SK-N-SH (cell line): ENCODE results near the gene XPA. TPM values are rescaled to one million over a fixed set of nuclear protein-coding genes. Genes with fewer than 3 reads are reported as not detected.

ENCODE experiments used
- CTCF ChIA-PET: fragments of 300-600, 350-600 bp; formaldehyde crosslinking; extraction: SDS; loops from one replicate; lab custom pipeline; 2021; lab: Yijun Ruan, JAX
- POLR2A ChIA-PET: fragments of 350-600 bp; sonication (Branson Sonifier 250); formaldehyde crosslinking; extraction: SDS; loops from one replicate; lab custom pipeline; 2020; ENCODE audit warnings: antibody characterized with exemption, inconsistent platforms; lab: Yijun Ruan, JAX
- DNase-seq: peaks from one replicate; pipeline ENCODE4 v3.0.0; 2012
- H2AFZ ChIP-seq: fragments of 200-600 bp; sonication (generic); 2 replicates; pipeline ENCODE4 v1.8.1; 2016; ENCODE audit warnings: antibody characterized with exemption, mild to moderate bottlenecking, low read depth
- H3F3A ChIP-seq: fragments of 200-600 bp; sonication (generic); replicated peaks from 2 replicates; pipeline ENCODE3; 2016; ENCODE audit warnings: antibody characterized with exemption, mild to moderate bottlenecking; ENCODE audit not compliant: insufficient read depth
- H3K27ac ChIP-seq, 2 experiments: fragments of 200-500 bp in 1 of 2; fragments of 200-600 bp in 1 of 2; sonication (Bioruptor generic) in 1 of 2; sonication (generic), shearing (Covaris generic) in 1 of 2; 2 replicates each; pipeline versions ENCODE4 v1.5.1 to v1.6.1; 2014 to 2016; ENCODE audit warnings: low read depth in 2 of 2, inconsistent platforms in 1 of 2, low read length in 1 of 2, mild to moderate bottlenecking in 1 of 2, mixed read lengths in 1 of 2
- H3K27me3 ChIP-seq: fragments of 200-600 bp; sonication (generic), shearing (Covaris generic); 2 replicates; pipeline ENCODE4 v1.6.1; 2016; ENCODE audit warnings: mixed run types; ENCODE audit not compliant: insufficient read depth
- H3K36me3 ChIP-seq, 2 experiments: fragments of 200-500 bp in 1 of 2; fragments of 200-600 bp in 1 of 2; sonication (Bioruptor generic) in 1 of 2; sonication (generic) in 1 of 2; replicated peaks in 1 of 2; 2 replicates each; pipeline versions ENCODE3 to v1.5.1; 2014 to 2016; ENCODE audit warnings: low read length in 1 of 2, mild to moderate bottlenecking in 1 of 2; ENCODE audit not compliant: insufficient read depth in 2 of 2, control insufficient read depth in 1 of 2
- H3K4me1 ChIP-seq, 2 experiments: fragments of 200-500 bp in 1 of 2; fragments of 200-600 bp in 1 of 2; sonication (Bioruptor generic) in 1 of 2; sonication (generic), shearing (Covaris generic) in 1 of 2; 2 replicates each; pipeline versions ENCODE4 v1.5.1 to v1.6.1; 2014 to 2016; ENCODE audit warnings: low read depth in 1 of 2, low read length in 1 of 2, mixed run types in 1 of 2; ENCODE audit not compliant: insufficient read depth in 2 of 2, control insufficient read depth in 1 of 2
- H3K4me2 ChIP-seq: fragments of 200-600 bp; sonication (generic), shearing (Covaris generic); 2 replicates; pipeline ENCODE4 v1.6.1; 2017; ENCODE audit warnings: mixed run types
- H3K4me3 ChIP-seq, 2 experiments: fragments of 200-500 bp in 1 of 2; fragments of 200-600 bp in 1 of 2; sonication (Bioruptor generic) in 1 of 2; sonication (generic), shearing (Covaris generic) in 1 of 2; 2 replicates each; pipeline versions ENCODE4 v1.5.1 to v1.8.1; 2014 to 2016; ENCODE audit warnings: low read depth in 2 of 2, inconsistent platforms in 1 of 2, low read length in 1 of 2, mild to moderate bottlenecking in 1 of 2, mixed read lengths in 1 of 2, moderate library complexity in 1 of 2
- H3K79me2 ChIP-seq: fragments of 200-600 bp; sonication (generic); 2 replicates; pipeline ENCODE4 v1.8.1; 2017; ENCODE audit warnings: mild to moderate bottlenecking; ENCODE audit not compliant: insufficient read depth
- H3K9ac ChIP-seq: fragments of 200-600 bp; sonication (generic); 2 replicates; pipeline ENCODE4 v1.6.1; 2017; ENCODE audit warnings: mixed run types
- H3K9me2 ChIP-seq: fragments of 200-600 bp; sonication (generic); 2 replicates; pipeline ENCODE4 v1.6.1; 2017; ENCODE audit warnings: mixed run types
- H3K9me3 ChIP-seq: fragments of 200-600 bp; sonication (generic); 2 replicates; pipeline ENCODE4 v1.6.1; 2017; ENCODE audit warnings: mixed run types, mild to moderate bottlenecking, moderate library complexity
- H4K20me1 ChIP-seq: fragments of 200-600 bp; sonication (generic); 2 replicates; pipeline ENCODE4 v1.6.1; 2017; ENCODE audit warnings: mild to moderate bottlenecking, mixed run types; ENCODE audit not compliant: insufficient read depth
- CHD2 ChIP-seq: fragments of 150-350 bp; IDR thresholded peaks from 2 replicates; pipeline ENCODE4 v1.6.1; 2018; ENCODE audit warnings: low read length; ENCODE audit not compliant: partially characterized antibody
- ELF1 ChIP-seq: IDR thresholded peaks from 2 replicates; pipeline ENCODE4 v1.4.0; 2012
- EP300 ChIP-seq, 2 experiments: IDR thresholded peaks; 2 replicates each; pipeline versions ENCODE4 v1.4.0 to v1.6.1; 2012; ENCODE audit warnings: borderline replicate concordance in 1 of 2, low read depth in 1 of 2, low read length in 1 of 2
- EZH2phosphoT487 ChIP-seq: fragments of 200-600 bp; sonication (generic); IDR thresholded peaks from 2 replicates; pipeline ENCODE4 v1.6.1; 2017; ENCODE audit warnings: low read depth, mixed run types, mild to moderate bottlenecking, antibody characterized with exemption, moderate library complexity, borderline replicate concordance
- FOXJ3 ChIP-seq: sonication (generic); formaldehyde crosslinking; IDR thresholded peaks from 2 replicates; pipeline ENCODE4 v1.5.1; 2020; ENCODE audit warnings: mild to moderate bottlenecking, missing genetic modification reagents
- FOXM1 ChIP-seq: IDR thresholded peaks from 2 replicates; pipeline ENCODE4 v1.4.0; 2012; ENCODE audit warnings: low read depth, mild to moderate bottlenecking
- GABPA ChIP-seq: IDR thresholded peaks from 2 replicates; pipeline ENCODE4 v1.4.0; 2012; ENCODE audit warnings: low read depth, mild to moderate bottlenecking
- GATA2 ChIP-seq: sonication (generic); formaldehyde crosslinking; IDR thresholded peaks from 2 replicates; pipeline ENCODE4 v1.5.0; 2020; ENCODE audit warnings: mild to moderate bottlenecking, missing genetic modification reagents
- JUND ChIP-seq: IDR thresholded peaks from 2 replicates; pipeline ENCODE4 v1.4.0; 2012
- MEF2A ChIP-seq: IDR thresholded peaks from 2 replicates; pipeline ENCODE4 v1.4.0; 2012; ENCODE audit warnings: low read depth, borderline replicate concordance
- MXI1 ChIP-seq: IDR thresholded peaks from 2 replicates; pipeline ENCODE4 v1.6.1; 2012; ENCODE audit warnings: mild to moderate bottlenecking, low read depth, low read length, improper control_type of control experiment
- NFIC ChIP-seq: IDR thresholded peaks from 2 replicates; pipeline ENCODE4 v1.4.0; 2012; ENCODE audit warnings: borderline replicate concordance
- NRF1 ChIP-seq: IDR thresholded peaks from 2 replicates; pipeline ENCODE4 v1.6.1; 2012; ENCODE audit warnings: low read depth, mild to moderate bottlenecking, low read length
- RFX5 ChIP-seq: IDR thresholded peaks from 2 replicates; pipeline ENCODE4 v1.6.1; 2012; ENCODE audit warnings: mild to moderate bottlenecking, improper control_type of control experiment, low read length
- RXRA ChIP-seq: IDR thresholded peaks from 2 replicates; pipeline ENCODE4 v1.4.0; 2012; ENCODE audit warnings: low read depth, mild to moderate bottlenecking, borderline replicate concordance
- SIN3A ChIP-seq: IDR thresholded peaks from 2 replicates; pipeline ENCODE4 v1.6.1; 2012; ENCODE audit warnings: low read depth, mild to moderate bottlenecking, low read length, moderate library complexity, borderline replicate concordance
- TCF12 ChIP-seq: IDR thresholded peaks from 2 replicates; pipeline ENCODE4 v1.4.0; 2012
- YY1 ChIP-seq: IDR thresholded peaks from 2 replicates; pipeline ENCODE4 v1.4.0; 2012; ENCODE audit warnings: low read depth, mild to moderate bottlenecking
- WGBS: methylation state at CpG from one replicate; pipeline ENCODE4 v1.1.6; 2017; ENCODE audit warnings: low lambda C conversion rate; 5-methylcytosine and 5-hydroxymethylcytosine counted together
- polyA plus RNA-seq, 3 experiments: library from polyadenylated mRNA; depleted of rRNA; stranded (reverse); fragments of >200 nt; gene quantifications; 2 replicates each; pipeline ENCODE4 v1.2.3, GENCODE V29; 2012
- TF ChIP-seq, protein P1 (sequence below): IDR thresholded peaks from 2 replicates; pipeline ENCODE4; 2012
- TF ChIP-seq, protein P2 (sequence below): fragments of 150-350 bp; IDR thresholded peaks from 2 replicates; pipeline ENCODE4 v1.6.1; 2016; ENCODE audit warnings: mild to moderate bottlenecking, low read depth, low read length
- TF ChIP-seq, protein P3 (sequence below): fragments of 150-350 bp; IDR thresholded peaks from 2 replicates; pipeline ENCODE4 v1.6.1; 2017; ENCODE audit warnings: antibody characterized with exemption, low read length, low read depth, borderline replicate concordance
- TF ChIP-seq, protein P4 (sequence below): IDR thresholded peaks from 2 replicates; pipeline ENCODE4 v1.6.1; 2012; ENCODE audit warnings: mild to moderate bottlenecking, low read depth, low read length, moderate library complexity

XPA gene
- polyA plus RNA-seq, 1 of the 3 experiments (the other 2 are of a cell fraction), result 3.3 TPM

DNA sequence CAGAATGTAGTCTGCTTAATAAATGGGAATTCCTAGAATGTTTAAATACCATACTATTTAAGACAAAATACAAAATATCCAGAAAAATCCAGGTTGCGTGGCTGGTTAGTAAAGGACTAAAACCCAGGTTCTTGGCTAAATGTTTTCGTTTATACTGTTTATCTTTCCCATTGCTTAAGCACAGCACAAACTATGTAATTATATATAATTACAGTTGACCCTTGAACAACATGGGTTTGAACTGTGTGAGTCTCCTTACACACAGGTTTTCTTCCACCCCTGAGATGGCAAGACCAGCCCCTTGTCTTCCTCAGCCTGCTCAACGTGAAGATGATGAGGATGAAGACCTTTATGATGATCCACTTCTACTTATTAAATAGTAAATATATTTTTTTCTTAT lies 24.7 kb downstream of the XPA start:
- CTCF ChIA-PET, result no interaction called here
- TF ChIP-seq EZH2phosphoT487 (no peak), GABPA (no peak), NFIC (no peak), TCF12 (no peak), MEF2A (no peak), NRF1 (no peak), GATA2 (CRISPR knock-in tag) (no peak), ELF1 (no peak), RFX5 (no peak)
- TF ChIP-seq, protein P1, sequence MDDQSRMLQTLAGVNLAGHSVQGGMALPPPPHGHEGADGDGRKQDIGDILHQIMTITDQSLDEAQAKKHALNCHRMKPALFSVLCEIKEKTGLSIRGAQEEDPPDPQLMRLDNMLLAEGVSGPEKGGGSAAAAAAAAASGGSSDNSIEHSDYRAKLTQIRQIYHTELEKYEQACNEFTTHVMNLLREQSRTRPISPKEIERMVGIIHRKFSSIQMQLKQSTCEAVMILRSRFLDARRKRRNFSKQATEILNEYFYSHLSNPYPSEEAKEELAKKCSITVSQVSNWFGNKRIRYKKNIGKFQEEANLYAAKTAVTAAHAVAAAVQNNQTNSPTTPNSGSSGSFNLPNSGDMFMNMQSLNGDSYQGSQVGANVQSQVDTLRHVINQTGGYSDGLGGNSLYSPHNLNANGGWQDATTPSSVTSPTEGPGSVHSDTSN, result no peak
- TF ChIP-seq, protein P2, sequence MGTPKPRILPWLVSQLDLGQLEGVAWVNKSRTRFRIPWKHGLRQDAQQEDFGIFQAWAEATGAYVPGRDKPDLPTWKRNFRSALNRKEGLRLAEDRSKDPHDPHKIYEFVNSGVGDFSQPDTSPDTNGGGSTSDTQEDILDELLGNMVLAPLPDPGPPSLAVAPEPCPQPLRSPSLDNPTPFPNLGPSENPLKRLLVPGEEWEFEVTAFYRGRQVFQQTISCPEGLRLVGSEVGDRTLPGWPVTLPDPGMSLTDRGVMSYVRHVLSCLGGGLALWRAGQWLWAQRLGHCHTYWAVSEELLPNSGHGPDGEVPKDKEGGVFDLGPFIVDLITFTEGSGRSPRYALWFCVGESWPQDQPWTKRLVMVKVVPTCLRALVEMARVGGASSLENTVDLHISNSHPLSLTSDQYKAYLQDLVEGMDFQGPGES, result no peak
- TF ChIP-seq, protein P3, sequence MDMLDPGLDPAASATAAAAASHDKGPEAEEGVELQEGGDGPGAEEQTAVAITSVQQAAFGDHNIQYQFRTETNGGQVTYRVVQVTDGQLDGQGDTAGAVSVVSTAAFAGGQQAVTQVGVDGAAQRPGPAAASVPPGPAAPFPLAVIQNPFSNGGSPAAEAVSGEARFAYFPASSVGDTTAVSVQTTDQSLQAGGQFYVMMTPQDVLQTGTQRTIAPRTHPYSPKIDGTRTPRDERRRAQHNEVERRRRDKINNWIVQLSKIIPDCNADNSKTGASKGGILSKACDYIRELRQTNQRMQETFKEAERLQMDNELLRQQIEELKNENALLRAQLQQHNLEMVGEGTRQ, result no peak
- TF ChIP-seq, all 33 proteins: peak for 0

DNA sequence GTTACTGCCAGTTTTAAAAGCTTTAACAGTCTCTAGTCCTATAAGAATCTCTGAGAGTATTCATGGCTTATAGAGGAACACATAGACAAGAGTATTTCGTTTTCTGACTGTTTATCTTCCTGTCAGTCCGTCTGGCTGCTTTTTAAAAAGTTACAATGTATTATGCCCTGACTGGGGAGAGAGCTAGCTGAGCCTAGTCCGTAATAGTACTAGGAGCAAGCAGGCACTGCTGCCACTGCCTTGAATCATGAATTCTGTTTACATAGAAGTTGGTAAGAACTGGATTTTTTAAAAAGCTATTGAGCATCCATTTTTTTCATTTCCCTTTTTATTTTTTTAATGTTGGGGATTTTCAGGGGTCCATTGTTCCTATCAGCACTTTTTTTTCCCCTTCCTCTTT lies 26.6 kb downstream of the XPA start:
- H3K4me3 ChIP-seq, result no peak overlapping the region
- H3K27me3 ChIP-seq, result no peaks in the 10 kb centered on the region
- H4K20me1 ChIP-seq, result no peaks in the 10 kb centered on the region
- H3K4me1 ChIP-seq, result no peaks in the 10 kb centered on the region
- H3K9ac ChIP-seq, result no peak overlapping the region
- H3K79me2 ChIP-seq, result no peaks in the 10 kb centered on the region; the same call in 1 of the 2 replicates
- H3K9me3 ChIP-seq, result no peaks in the 10 kb centered on the region
- H3K4me2 ChIP-seq, result no peak overlapping the region
- POLR2A ChIA-PET, result interaction anchor here (0.6 kb wide), 1 partner anchor 95 kb away, joined by 3 read pairs; no protein-coding TSS in a partner anchor
- CTCF ChIA-PET, result no interaction called here
- WGBS, result 91% methylated on average over 3 of the region's 3 CpGs
- peaks cover 83 to 96% of the 10 kb centered on the region in 2 experiments for H3K36me3 ChIP-seq
- H2AFZ ChIP-seq, result no peak overlapping the region
- DNase-seq, result no peak
- no peaks in the 10 kb centered on the region for H3K9me2 ChIP-seq
- no peak overlapping the region; a peak in 1 of 4 replicates for H3K27ac ChIP-seq
- H3F3A ChIP-seq, result peaks cover 14% of the 10 kb centered on the region
- TF ChIP-seq RXRA (no peak), CHD2 (no peak), MXI1 (no peak), FOXJ3 (CRISPR knock-in tag) (no peak), JUND (no peak), RFX5 (no peak), FOXM1 (no peak), YY1 (no peak), MEF2A (no peak), EP300 (IDR thresholded peaks at IDR 0.05; ENCODE audit: borderline replicate concordance in 1 of 2, low read depth in 1 of 2, low read length in 1 of 2) (no peak), SIN3A (no peak), NFIC (no peak), TCF12 (no peak)
- TF ChIP-seq, protein P3, result no peak
- TF ChIP-seq, protein P4, sequence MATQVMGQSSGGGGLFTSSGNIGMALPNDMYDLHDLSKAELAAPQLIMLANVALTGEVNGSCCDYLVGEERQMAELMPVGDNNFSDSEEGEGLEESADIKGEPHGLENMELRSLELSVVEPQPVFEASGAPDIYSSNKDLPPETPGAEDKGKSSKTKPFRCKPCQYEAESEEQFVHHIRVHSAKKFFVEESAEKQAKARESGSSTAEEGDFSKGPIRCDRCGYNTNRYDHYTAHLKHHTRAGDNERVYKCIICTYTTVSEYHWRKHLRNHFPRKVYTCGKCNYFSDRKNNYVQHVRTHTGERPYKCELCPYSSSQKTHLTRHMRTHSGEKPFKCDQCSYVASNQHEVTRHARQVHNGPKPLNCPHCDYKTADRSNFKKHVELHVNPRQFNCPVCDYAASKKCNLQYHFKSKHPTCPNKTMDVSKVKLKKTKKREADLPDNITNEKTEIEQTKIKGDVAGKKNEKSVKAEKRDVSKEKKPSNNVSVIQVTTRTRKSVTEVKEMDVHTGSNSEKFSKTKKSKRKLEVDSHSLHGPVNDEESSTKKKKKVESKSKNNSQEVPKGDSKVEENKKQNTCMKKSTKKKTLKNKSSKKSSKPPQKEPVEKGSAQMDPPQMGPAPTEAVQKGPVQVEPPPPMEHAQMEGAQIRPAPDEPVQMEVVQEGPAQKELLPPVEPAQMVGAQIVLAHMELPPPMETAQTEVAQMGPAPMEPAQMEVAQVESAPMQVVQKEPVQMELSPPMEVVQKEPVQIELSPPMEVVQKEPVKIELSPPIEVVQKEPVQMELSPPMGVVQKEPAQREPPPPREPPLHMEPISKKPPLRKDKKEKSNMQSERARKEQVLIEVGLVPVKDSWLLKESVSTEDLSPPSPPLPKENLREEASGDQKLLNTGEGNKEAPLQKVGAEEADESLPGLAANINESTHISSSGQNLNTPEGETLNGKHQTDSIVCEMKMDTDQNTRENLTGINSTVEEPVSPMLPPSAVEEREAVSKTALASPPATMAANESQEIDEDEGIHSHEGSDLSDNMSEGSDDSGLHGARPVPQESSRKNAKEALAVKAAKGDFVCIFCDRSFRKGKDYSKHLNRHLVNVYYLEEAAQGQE, result no peak

More for the DNA sequence above, 24.7 kb downstream of the XPA start:
- no peaks in the 10 kb centered on the region for H3K4me1 ChIP-seq
- no peak overlapping the region for H3K4me3 ChIP-seq
- 97% methylated on average over 3 of the region's 3 CpGs for WGBS
- H3F3A ChIP-seq, result peaks cover 14% of the 10 kb centered on the region
- no peaks in the 10 kb centered on the region for H3K9me3 ChIP-seq
- H3K9me2 ChIP-seq, result no peaks in the 10 kb centered on the region
- H3K4me2 ChIP-seq, result no peak overlapping the region
- no peak overlapping the region for H2AFZ ChIP-seq
- no peak overlapping the region for H3K27ac ChIP-seq
- no peaks in the 10 kb centered on the region for H4K20me1 ChIP-seq
- H3K79me2 ChIP-seq, result no peaks in the 10 kb centered on the region; the same call in 1 of the 2 replicates
- peaks cover 79 to 96% of the 10 kb centered on the region in 2 experiments for H3K36me3 ChIP-seq
- H3K27me3 ChIP-seq, result no peaks in the 10 kb centered on the region
- H3K9ac ChIP-seq, result no peak overlapping the region
- POLR2A ChIA-PET, result no interaction called here
- DNase-seq, result no peak
